ENCODE data around the gene ELOVL2. TPM values are rescaled to one million over a fixed set of nuclear protein-coding genes. Genes with fewer than 3 reads are reported as not detected.

Gene ELOVL2
- total RNA-seq, 1 experiment from 2014 or later, result 3.3 TPM

Other genes with a start within 250 kb of the ELOVL2 start
- gene MAK, start 205.8 kb downstream of the ELOVL2 start, total RNA-seq (2014; rRNA removed; shearing (Covaris generic)), result 0.07 TPM in 1 of 2 replicates, not detected in the other
- gene GCM2, start 162.3 kb downstream of the ELOVL2 start, total RNA-seq (2014; rRNA removed; shearing (Covaris generic)), result not detected in 2 replicates
- not detected in 2 replicates for gene SYCP2L, start 157.3 kb downstream of the ELOVL2 start, total RNA-seq (2014; rRNA removed; shearing (Covaris generic))
- gene SMIM13, start 49.5 kb upstream of the ELOVL2 start, total RNA-seq (2014; rRNA removed; shearing (Covaris generic)), result 8.6 and 17.7 TPM in 2 replicates
- not detected in 2 replicates for gene ERVFRD-1, start 67.4 kb upstream of the ELOVL2 start, total RNA-seq (2014; rRNA removed; shearing (Covaris generic))
- gene NEDD9, start 188.4 kb upstream of the ELOVL2 start, total RNA-seq (2014; rRNA removed; shearing (Covaris generic)), result 0.33 and 0.39 TPM in 2 replicates

Measured in HT1080 (cell line).